Vagina (tissue), 2 donors: Measurements from ENCODE around the gene MRNIP. TPM values are rescaled to one million over a fixed set of nuclear protein-coding genes. Genes with fewer than 3 reads are reported as not detected.
"Not testable (repeated sequence)": the region's sequence is repeated elsewhere in the genome, so short reads cannot be mapped to it uniquely, and the experiment has no call there.

Source experiments
- DNase-seq, 2 donors: peaks; one replicate each; pipeline ENCODE4 v3.0.0-alpha.2; 2017; ENCODE audit errors: extremely low spot score in 2 of 2
- H3K27ac ChIP-seq: fragments of 200-600 bp; sonication (generic); one replicate; pipeline ENCODE4 v1.5.1; 2019
- H3K27me3 ChIP-seq: fragments of 200-600 bp; sonication (generic); one replicate; pipeline ENCODE4 v1.5.1; 2019
- H3K36me3 ChIP-seq, 2 donors: fragments of 200-600 bp; sonication (generic); one replicate each; pipeline ENCODE4 v1.5.1; 2017 to 2019
- H3K4me1 ChIP-seq: fragments of 200-600 bp; sonication (generic); one replicate; pipeline ENCODE4 v1.5.1; 2019
- H3K4me3 ChIP-seq, 2 donors: fragments of 200-600 bp; sonication (generic); 1 replicate in 1 of 2; 2 replicates in 1 of 2; pipeline ENCODE4 v1.5.1; 2016 to 2019
- H3K9me3 ChIP-seq: fragments of 200-600 bp; sonication (generic); one replicate; pipeline ENCODE4 v1.5.1; 2019
- CTCF ChIP-seq, 3 experiments: fragments of 450-650 bp in 2 of 3; fragments of 200-600 bp in 1 of 3; sonication (generic) in 1 of 3; IDR thresholded peaks; one replicate each; pipeline ENCODE4 v1.5.1; 2017 to 2019; ENCODE audit warnings: antibody characterized with exemption in 3 of 3, mild to moderate bottlenecking in 2 of 3, moderate library complexity in 2 of 3
- POLR2A ChIP-seq, 2 donors: fragments of 450-650 bp; IDR thresholded peaks; one replicate each; pipeline ENCODE4 v1.6.1; 2017; ENCODE audit warnings: antibody characterized with exemption in 2 of 2, mild to moderate bottlenecking in 2 of 2, moderate library complexity in 2 of 2
- POLR2AphosphoS5 ChIP-seq, 2 donors: sonication (generic); formaldehyde crosslinking; IDR thresholded peaks; one replicate each; pipeline ENCODE4 v1.9.0; 2017; ENCODE audit warnings: antibody characterized with exemption in 2 of 2, mild to moderate bottlenecking in 2 of 2, low read depth in 1 of 2; ENCODE audit not compliant: insufficient read depth in 1 of 2
- intact Hi-C: fragments of 100-400 bp; cut with DNase I; formaldehyde crosslinking; loops from one replicate; pipeline ENCODE4 v1.15.1; 2023
- total RNA-seq: library from RNA; depleted of rRNA; stranded (reverse); fragments of >200 nt; gene quantifications from one replicate; pipeline ENCODE4 v1.2.3, GENCODE V29; 2016

Gene MRNIP
- total RNA-seq, 1 donor from 2014 or later, result 53.8 TPM

DNA sequence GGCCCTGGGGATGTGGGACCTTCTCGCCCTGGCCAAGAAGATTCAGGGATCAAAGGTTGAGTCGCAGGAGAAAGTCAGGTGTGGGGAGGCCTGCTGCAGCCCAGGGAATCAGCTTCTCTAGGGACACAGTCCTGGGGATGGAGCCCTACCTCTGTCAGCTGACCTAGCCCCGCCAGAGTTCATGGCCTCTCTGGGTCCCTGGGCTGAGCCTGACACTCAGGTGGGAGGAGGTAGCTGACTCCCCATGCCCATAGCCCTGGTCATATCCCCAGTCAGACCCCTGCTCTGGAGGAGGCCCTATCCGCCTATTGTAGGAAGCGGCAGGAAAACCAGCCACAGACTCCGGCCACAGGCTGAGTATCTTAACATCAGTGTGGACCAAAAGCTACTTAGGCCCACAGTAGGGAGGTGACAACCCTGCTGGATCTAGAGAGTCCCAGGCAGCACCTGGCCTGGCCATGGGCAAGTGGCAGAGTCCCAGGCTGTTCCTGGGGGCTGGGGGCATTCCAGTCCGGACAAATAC, 15.0 kb upstream of the MRNIP start:
- H3K36me3 ChIP-seq, result peaks cover 0 to 75% of the 10 kb centered on the region in 2 donors
- H3K27me3 ChIP-seq, result no peaks in the 10 kb centered on the region
- H3K9me3 ChIP-seq, result no peaks in the 10 kb centered on the region
- intact Hi-C loops, result no loop called here
- no peak for TF ChIP-seq CTCF (IDR thresholded peaks at IDR 0.05)
- TF ChIP-seq POLR2A (IDR thresholded peaks at IDR 0.05), result no peak
- TF ChIP-seq POLR2AphosphoS5 (IDR thresholded peaks at IDR 0.05; ENCODE audit: insufficient read depth in 1 of 2, low read depth in 1 of 2), result no peak
- H3K27ac ChIP-seq, result no peak overlapping the region
- H3K4me1 ChIP-seq, result peaks cover 8% of the 10 kb centered on the region
- no peak for DNase-seq
- no peak overlapping the region for H3K4me3 ChIP-seq

DNA sequence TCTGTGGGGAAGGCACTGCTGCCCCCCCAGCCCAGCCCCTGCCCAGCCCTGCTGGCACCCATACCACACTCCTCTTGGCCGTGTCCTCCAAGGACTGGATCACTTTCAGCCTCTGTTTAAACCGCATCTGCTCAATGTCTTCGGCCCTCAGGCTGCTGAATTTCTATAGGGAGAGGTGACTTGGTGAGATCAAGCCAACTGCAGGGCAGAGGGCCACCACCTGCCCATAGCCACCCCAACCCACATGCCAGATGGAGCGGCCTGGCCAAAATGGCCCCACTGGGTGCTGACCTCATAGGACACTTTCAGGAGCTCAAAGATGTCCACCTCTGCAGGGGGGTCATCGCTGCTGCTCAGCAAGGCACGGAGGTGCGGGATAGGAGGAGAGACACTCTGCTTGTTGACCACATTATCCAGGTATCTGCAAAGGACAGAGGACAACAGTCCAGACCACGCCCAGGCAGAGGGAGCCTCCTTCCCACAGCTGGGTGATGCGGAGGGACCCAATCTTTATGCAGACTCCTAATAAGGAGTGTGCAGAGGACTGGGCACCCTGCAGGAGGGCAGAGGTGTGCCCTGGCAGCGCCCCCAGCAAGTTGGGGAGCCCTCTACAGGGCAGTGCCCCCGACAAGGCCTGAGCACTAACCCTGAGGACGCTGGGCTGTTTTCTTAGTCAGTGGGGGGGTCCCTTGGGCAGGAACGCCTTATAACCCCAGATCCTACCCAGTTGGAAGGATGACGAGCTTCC, 14.4 kb upstream of the MRNIP start:
- H3K27me3 ChIP-seq, result no peaks in the 10 kb centered on the region
- no peak for TF ChIP-seq POLR2A (IDR thresholded peaks at IDR 0.05)
- no peak for TF ChIP-seq CTCF (IDR thresholded peaks at IDR 0.05)
- no peak for TF ChIP-seq POLR2AphosphoS5 (IDR thresholded peaks at IDR 0.05; ENCODE audit: insufficient read depth in 1 of 2, low read depth in 1 of 2)
- intact Hi-C loops, result no loop called here
- H3K27ac ChIP-seq, result no peak overlapping the region
- H3K9me3 ChIP-seq, result no peaks in the 10 kb centered on the region
- no peak overlapping the region for H3K4me3 ChIP-seq
- peaks cover 8% of the 10 kb centered on the region for H3K4me1 ChIP-seq
- H3K36me3 ChIP-seq, result peaks cover 0 to 75% of the 10 kb centered on the region in 2 donors
- DNase-seq, result no peak

DNA sequence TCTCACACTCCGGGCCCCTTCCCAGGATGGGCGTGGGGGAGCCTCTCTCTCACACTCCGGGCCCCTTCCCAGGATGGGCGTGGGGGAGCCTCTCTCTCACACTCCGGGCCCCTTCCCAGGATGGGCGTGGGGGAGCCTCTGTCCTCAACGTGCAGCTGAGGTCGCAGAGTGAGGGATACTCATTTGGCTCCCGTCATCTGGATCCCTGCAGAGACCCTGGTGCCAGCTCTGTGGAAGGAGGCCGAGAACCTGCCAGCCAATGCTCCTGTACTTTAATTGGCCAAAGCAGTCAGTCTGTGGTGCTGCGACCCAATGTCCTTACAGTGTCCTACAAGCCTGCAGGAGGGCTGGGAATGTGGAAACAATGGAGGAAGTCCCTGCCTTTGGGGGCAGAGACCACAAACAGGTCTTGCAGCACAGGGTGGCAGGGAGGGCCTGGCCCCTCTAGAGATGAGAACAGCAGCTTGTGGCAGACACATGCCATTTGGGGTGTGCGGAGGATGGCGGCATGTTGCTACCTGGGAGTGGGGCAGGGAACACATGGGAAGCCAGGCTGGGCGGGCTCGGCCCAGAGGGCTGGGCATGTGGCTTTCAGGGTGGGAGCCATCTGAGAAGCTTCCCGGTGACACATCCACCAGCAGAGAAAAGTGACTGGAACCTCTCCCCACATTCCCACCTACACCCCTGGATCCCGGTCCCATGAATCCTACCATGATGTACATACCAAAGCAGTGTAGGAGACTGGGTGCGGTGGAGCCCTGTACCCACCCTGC, 13.6 kb upstream of the MRNIP start:
- no peak overlapping the region for H3K4me3 ChIP-seq
- DNase-seq, result no peak
- intact Hi-C loops, result no loop called here
- peaks cover 0 to 80% of the 10 kb centered on the region in 2 donors for H3K36me3 ChIP-seq
- H3K4me1 ChIP-seq, result peaks cover 8% of the 10 kb centered on the region
- no peaks in the 10 kb centered on the region for H3K9me3 ChIP-seq
- TF ChIP-seq POLR2A (IDR thresholded peaks at IDR 0.05) (no peak), CTCF (IDR thresholded peaks at IDR 0.05) (no peak), POLR2AphosphoS5 (IDR thresholded peaks at IDR 0.05; ENCODE audit: insufficient read depth in 1 of 2, low read depth in 1 of 2) (no peak)
- no peaks in the 10 kb centered on the region for H3K27me3 ChIP-seq
- no peak overlapping the region for H3K27ac ChIP-seq

DNA sequence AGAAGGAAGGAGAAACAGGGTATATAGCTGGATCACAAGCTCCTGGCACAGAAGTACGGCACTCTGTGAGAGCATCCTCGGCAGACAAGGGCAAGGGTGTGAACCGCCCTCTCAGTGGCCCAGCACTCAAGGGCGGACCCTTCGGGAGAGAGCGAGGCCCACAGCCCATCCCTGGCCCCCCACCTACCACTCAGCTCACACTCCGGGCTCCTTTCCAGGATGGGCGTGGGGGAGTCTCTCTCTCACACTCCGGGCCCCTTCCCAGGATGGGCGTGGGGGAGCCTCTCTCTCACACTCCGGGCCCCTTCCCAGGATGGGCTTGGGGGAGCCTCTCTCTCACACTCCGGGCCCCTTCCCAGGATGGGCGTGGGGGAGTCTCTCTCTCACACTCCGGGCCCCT, 12.9 kb upstream of the MRNIP start:
- not testable (repeated sequence) for DNase-seq, H3K27ac ChIP-seq
- H3K36me3 ChIP-seq, result peaks cover 0 to 80% of the 10 kb centered on the region in 2 donors

DNA sequence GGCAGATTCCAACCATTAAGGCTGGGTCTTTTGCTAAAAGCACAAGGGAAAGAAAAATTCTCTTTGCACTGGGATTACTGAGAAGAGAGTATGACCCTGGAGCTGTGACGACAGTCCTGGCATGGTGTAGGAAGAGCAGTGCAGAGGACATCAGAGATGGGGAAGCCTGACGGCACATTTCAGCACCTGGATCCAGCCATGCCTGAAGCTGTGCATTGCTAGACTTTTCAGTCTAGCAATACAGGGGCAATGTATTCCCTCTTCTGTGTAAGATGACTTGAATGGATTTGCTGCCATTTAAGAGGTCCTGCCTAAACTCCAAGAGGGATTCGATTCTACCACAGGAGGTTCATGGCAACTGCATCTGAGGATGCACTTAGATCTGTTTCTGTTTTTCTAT, 12.3 kb upstream of the MRNIP start:
- Histone ChIP-seq H3K9me3 (no peaks in the 10 kb centered on the region), H3K4me1 (peaks cover 4% of the 10 kb centered on the region), H3K36me3 (peaks cover 0 to 77% of the 10 kb centered on the region in 2 donors), H3K27ac (no peak overlapping the region), H3K4me3 (no peak overlapping the region), H3K27me3 (no peaks in the 10 kb centered on the region)
- no peak for DNase-seq
- intact Hi-C loops, result no loop called here
- TF ChIP-seq POLR2AphosphoS5 (IDR thresholded peaks at IDR 0.05; ENCODE audit: insufficient read depth in 1 of 2, low read depth in 1 of 2) (no peak), POLR2A (IDR thresholded peaks at IDR 0.05) (no peak), CTCF (IDR thresholded peaks at IDR 0.05) (no peak)

More for the DNA sequence above, 12.9 kb upstream of the MRNIP start:
- H3K4me3 ChIP-seq, H3K4me1 ChIP-seq, H3K9me3 ChIP-seq, intact Hi-C loops, H3K27me3 ChIP-seq: not testable (repeated sequence)
